Activated T-helper 2 cell treated with anti-CD3 and anti-CD28 coated beads, Interferon-gamma antibody, Interleukin-2, Interleukin-4, amounts not matched to agents 10 μg/mL and 5 μg/mL and 100 μg/mL, durations not matched to agents 14 hours and 24 hours and 36 hours (primary cell): ENCODE data around the gene ZBTB47. TPM values are rescaled to one million over a fixed set of nuclear protein-coding genes. Genes with fewer than 3 reads are reported as not detected.

ENCODE experiments used
- DNase-seq: peaks from one replicate; pipeline ENCODE4 v3.0.0; 2021; ENCODE audit warnings: low spot score
- H3K27ac Mint-ChIP-seq: one replicate; pipeline ENCODE4 v1.8.0; 2021; ENCODE audit warnings: mixed read lengths
- H3K27me3 Mint-ChIP-seq: one replicate; pipeline ENCODE4 v1.8.0; 2021; ENCODE audit warnings: low read depth, mixed read lengths
- H3K36me3 Mint-ChIP-seq: one replicate; pipeline ENCODE4 v1.8.0; 2021; ENCODE audit warnings: low read depth, mixed read lengths
- H3K4me1 Mint-ChIP-seq: one replicate; pipeline ENCODE4 v1.8.0; 2021; ENCODE audit warnings: low read depth, mixed read lengths
- H3K4me3 Mint-ChIP-seq: one replicate; pipeline ENCODE4 v1.8.0; 2021; ENCODE audit warnings: low read depth, mild to moderate bottlenecking, moderate library complexity, mixed read lengths
- H3K9me3 Mint-ChIP-seq: one replicate; pipeline ENCODE4 v1.8.0; 2021; ENCODE audit warnings: mixed read lengths
- intact Hi-C: fragments of 100-400 bp; cut with micrococcal nuclease; formaldehyde crosslinking; loops from one replicate; pipeline ENCODE4 v1.15.1; 2023
- total RNA-seq: library from RNA; stranded (reverse); gene quantifications from 2 replicates; pipeline ENCODE4 v1.2.3, GENCODE V29; 2022

The ZBTB47 gene
- total RNA-seq, 1 donor from 2014 or later, result 0.16 TPM

DNA sequence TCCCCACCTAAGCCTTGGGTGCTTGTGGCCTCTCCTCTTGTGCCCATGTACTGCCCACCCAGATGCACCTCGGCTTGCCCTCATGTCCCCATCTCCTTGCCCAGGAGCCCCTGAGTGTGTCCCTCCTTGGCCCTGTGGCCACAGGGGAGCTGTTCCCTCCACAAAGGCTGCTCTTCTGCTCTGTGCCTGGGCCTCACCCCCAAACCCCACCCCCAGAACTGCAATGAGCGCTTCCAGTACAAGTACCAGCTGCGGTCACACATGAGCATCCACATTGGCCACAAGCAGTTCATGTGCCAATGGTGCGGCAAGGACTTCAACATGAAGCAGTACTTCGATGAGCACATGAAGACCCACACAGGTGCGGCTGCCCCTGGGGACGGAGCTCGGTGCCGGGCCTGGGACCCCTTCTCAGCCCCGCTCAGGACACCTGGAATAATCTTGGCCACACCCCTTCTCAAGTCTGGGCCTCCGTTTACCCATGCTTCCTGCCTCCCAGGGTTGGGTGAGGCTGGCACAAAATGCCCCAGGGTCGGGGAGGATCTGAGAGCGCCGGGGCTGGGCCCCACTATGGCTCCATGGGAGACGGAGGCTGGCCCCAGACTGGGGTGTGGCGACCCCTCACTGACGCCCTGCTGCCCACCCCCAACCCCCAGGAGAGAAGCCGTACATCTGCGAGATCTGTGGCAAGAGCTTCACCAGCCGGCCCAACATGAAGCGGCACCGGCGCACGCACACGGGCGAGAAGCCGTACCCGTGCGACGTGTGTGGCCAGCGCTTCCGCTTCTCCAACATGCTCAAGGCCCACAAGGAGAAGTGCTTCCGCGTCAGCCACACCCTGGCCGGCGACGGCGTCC, 10.3 kb downstream of the ZBTB47 start:
- Mint-ChIP-seq H3K27ac (no peak overlapping the region), H3K4me3 (no peak overlapping the region), H3K4me1 (no peaks in the 10 kb centered on the region), H3K27me3 (no peaks in the 10 kb centered on the region), H3K9me3 (peaks cover 2% of the 10 kb centered on the region), H3K36me3 (no peaks in the 10 kb centered on the region)
- intact Hi-C loops, result loop anchor here (5.0 kb wide), 1 partner anchor 78 kb away; no protein-coding TSS in a partner anchor
- no peak for DNase-seq

DNA sequence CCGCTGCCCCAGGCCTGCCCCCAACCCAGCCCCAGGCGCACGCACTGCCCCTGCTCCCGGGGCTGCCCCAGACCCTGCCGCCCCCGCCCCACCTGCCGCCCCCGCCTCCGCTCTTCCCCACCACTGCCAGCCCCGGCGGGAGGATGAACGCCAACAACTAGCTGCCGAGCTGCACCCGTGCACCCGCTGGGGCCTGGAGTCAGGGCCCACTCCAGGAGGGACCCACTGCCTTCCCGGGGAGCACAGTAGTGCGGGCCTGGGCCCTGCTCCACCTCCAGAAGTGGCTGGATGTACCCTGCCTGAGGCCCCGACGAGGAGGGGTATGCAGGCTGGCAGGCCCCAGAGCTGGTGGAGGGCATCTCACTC, 10.9 kb downstream of the ZBTB47 start:
- Mint-ChIP-seq H3K36me3 (no peaks in the 10 kb centered on the region), H3K4me3 (no peak overlapping the region), H3K4me1 (no peaks in the 10 kb centered on the region), H3K27ac (no peak overlapping the region), H3K27me3 (peaks cover 2% of the 10 kb centered on the region), H3K9me3 (peaks cover 4% of the 10 kb centered on the region)
- DNase-seq, result no peak
- intact Hi-C loops, result loop anchor here (5.0 kb wide), 1 partner anchor 78 kb away; no protein-coding TSS in a partner anchor

DNA sequence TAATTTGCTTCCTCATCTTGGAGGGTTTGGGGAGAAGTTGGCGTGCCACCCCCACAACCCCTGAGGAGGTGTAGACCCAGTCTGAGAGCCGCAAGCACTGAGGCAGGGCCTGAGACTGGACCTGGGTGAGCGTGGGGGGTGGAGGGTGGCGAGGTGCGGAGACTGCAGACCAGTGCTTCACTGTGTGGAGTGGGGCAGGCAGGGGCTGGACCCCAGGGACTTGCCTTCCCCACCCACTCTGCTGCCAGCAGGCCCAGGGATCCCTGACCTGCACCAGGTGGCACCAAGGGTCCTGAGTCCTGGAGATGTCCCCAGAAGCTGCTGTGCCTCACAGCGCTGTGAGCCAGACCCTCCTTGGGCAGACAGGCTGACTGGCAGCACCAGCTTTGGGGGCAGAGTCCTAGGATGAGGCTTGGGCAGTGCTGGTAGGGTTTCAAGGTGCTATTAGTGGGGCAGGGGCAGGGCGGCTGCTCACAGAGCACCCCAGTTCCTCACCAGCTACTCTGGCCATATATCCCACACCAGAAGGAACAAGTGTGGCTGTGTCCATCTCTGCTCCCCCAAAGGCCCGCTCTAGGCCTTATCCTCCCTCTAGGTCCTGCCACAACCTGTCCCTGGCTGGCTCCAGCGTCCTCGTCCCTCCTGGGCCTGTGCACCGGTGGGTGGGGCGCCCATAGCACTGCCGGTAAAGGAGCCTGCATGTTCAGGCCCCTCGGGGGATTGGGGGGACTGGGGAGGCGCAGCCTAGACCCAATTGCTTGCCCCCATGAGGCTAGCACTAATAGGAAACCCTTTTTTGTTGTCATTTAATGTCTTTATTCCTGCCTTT, 11.8 kb downstream of the ZBTB47 start:
- Mint-ChIP-seq H3K4me1 (no peaks in the 10 kb centered on the region), H3K27me3 (peaks cover 2% of the 10 kb centered on the region), H3K4me3 (no peak overlapping the region), H3K27ac (no peak overlapping the region), H3K9me3 (peaks cover 4% of the 10 kb centered on the region), H3K36me3 (no peaks in the 10 kb centered on the region)
- DNase-seq, result no peak
- intact Hi-C loops, result no loop called here

DNA sequence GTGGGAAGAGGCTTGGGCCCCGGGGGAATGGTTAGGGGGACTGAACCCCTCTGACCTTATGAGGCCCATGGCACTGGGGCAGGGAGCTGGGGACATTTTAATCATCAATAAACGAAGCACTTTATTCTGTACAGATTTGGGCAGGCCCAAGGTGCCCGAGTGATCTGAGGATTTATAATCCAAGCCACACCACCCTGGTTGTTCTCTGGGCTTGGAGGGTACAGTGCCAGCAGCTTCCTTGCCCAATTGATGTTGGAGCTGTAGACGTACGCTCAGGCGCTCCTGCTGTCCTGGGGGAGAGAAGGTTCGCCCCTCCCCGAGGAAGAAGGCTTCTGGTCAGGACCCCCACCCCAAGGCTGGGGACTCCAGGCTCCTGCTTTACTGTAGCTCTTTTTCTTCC, 12.5 kb downstream of the ZBTB47 start:
- Mint-ChIP-seq H3K9me3 (peaks cover 4% of the 10 kb centered on the region), H3K27me3 (peaks cover 2% of the 10 kb centered on the region), H3K27ac (no peak overlapping the region), H3K4me1 (no peaks in the 10 kb centered on the region), H3K4me3 (no peak overlapping the region), H3K36me3 (no peaks in the 10 kb centered on the region)
- intact Hi-C loops, result no loop called here
- no peak for DNase-seq

DNA sequence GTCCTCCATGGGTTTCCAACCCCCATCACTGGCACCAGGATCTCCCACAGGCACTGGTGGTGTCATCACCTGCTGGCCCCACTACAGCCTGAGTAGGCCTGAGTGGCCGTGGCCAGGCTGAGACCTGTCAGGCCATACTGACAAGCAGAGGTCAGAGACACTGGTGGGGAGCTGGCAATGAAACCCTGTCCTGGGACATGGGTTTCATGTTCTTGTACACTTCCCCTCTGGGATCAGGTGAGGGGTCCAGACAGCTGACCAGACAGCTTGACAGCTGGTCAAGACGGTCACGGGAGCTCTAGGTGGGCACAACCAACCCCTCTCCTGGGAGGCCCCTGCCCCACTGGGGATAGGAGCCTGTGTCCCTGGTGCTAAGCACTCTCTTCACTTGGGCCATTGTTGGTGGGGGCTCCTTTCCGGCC, 13.1 kb downstream of the ZBTB47 start:
- peaks cover 2% of the 10 kb centered on the region for H3K27me3 Mint-ChIP-seq
- no peaks in the 10 kb centered on the region for H3K4me1 Mint-ChIP-seq
- no peak for DNase-seq
- no peak overlapping the region for H3K27ac Mint-ChIP-seq
- H3K4me3 Mint-ChIP-seq, result no peak overlapping the region
- H3K36me3 Mint-ChIP-seq, result no peaks in the 10 kb centered on the region
- peaks cover 4% of the 10 kb centered on the region for H3K9me3 Mint-ChIP-seq
- intact Hi-C loops, result no loop called here

DNA sequence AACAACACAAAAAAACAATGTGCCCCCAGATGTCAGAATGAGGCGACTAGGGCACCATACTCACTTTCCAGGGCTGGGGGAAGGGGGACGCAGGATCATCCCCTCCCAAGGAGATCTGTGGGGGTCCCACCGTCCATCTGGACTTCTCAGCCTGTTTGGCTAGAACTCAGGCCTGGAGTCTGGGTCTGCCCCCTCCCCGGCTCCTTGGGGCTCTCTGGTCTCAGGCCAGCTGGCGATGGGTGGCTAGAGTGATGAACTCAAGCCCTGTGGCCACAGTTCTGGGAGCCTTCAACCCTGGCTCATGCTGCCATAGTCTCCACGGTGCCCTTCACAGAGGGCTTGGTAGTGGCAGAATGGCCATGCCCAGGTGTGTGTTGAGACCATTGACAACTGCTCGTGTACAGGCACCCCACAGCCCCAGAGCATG, 13.6 kb downstream of the ZBTB47 start:
- Mint-ChIP-seq H3K36me3 (no peaks in the 10 kb centered on the region), H3K4me1 (no peaks in the 10 kb centered on the region), H3K4me3 (no peak overlapping the region), H3K9me3 (peaks cover 4% of the 10 kb centered on the region), H3K27ac (no peak overlapping the region), H3K27me3 (peaks cover 2% of the 10 kb centered on the region)
- intact Hi-C loops, result no loop called here
- DNase-seq, result no peak

DNA sequence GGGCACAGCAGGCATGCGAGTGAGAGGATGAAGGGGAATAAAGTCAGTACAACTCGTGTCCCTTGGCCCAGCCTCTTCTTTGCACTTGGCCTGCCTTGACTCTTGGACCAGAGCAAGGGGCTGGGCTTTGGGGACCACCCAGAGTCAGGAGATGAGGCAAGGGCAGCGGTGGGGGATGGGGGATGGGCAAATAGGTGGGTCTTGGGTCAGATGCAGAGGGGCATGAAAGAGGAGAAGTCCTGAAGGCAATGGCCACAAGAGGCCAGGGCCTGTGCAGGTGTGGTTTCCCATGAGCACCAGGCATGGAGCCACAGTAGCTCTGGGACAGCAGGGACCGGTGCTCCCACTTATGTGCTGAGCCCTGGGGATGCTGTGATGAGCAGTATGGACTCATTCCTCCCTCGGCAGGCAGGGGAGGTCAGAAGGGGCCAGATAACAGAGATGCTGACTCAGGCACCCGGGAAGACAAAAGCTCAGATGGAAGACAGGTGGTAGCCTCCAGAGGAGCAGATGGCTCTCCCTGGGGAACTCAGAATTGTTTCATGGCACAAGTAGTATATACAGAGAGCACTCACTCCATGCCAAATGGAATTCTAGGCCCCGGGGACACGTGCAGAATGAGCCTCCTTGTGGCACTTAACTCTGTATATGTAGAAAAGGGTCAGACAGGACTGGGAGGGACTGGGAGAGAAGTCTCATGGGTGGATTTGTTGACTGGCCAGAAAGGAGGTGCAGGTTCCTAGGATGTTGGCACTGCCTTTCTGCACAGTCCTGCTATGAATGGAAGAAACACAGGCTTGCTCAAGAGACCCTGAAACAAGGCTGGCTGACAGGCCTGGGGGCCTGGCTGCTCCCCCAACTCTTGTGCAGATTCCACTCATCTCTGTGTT, 14.3 kb downstream of the ZBTB47 start:
- H3K36me3 Mint-ChIP-seq, result no peaks in the 10 kb centered on the region
- H3K4me1 Mint-ChIP-seq, result no peaks in the 10 kb centered on the region
- no peak overlapping the region for H3K27ac Mint-ChIP-seq
- intact Hi-C loops, result no loop called here
- no peak for DNase-seq
- H3K27me3 Mint-ChIP-seq, result peaks cover 3% of the 10 kb centered on the region
- peaks cover 4% of the 10 kb centered on the region for H3K9me3 Mint-ChIP-seq
- no peak overlapping the region for H3K4me3 Mint-ChIP-seq

DNA sequence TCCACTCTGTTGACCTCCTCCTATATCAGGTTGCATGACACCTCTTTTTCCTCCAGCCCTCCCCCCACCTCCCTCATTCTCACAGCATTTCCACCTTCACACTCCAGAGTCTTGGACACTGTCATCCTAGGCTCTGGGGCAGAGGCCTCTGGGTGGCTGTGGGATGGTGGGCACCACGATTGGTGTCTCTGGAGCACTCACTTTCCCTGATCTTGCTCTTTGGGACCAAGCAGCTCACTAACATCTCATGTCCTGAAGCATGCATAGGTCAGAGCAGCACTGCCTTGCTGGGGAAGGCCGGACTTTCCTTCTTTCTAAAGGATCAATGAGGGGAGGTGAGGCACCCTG, 14.9 kb downstream of the ZBTB47 start:
- no peaks in the 10 kb centered on the region for H3K4me1 Mint-ChIP-seq
- H3K27ac Mint-ChIP-seq, result no peak overlapping the region
- intact Hi-C loops, result no loop called here
- no peak for DNase-seq
- no peaks in the 10 kb centered on the region for H3K36me3 Mint-ChIP-seq
- peaks cover 4% of the 10 kb centered on the region for H3K9me3 Mint-ChIP-seq
- H3K4me3 Mint-ChIP-seq, result no peak overlapping the region
- peaks cover 3% of the 10 kb centered on the region for H3K27me3 Mint-ChIP-seq

DNA sequence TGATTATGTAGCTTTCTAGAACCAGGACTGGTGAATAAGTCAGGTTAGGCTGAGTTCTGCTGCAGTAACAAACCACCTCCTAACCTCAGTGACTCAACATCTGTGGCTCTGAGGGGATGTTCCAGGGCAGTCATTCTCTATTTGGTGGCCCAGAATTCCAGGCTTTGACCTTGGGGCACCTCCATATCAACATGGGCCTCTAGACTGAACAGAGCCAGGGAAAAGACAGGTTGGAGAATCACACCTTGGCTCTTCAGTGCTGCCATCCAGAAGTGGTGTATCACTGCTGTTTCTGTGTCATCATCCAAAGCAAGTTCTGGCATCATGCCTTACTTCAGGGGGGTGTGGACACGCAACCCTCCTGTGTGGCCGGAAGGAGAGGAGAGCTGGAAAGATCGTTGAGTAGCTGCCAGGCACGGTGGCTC, 15.3 kb downstream of the ZBTB47 start:
- H3K27me3 Mint-ChIP-seq, result peaks cover 5% of the 10 kb centered on the region
- intact Hi-C loops, result no loop called here
- no peak for DNase-seq
- H3K4me3 Mint-ChIP-seq, result no peak overlapping the region
- H3K9me3 Mint-ChIP-seq, result peaks cover 4% of the 10 kb centered on the region
- no peak overlapping the region for H3K27ac Mint-ChIP-seq
- H3K36me3 Mint-ChIP-seq, result no peaks in the 10 kb centered on the region
- no peaks in the 10 kb centered on the region for H3K4me1 Mint-ChIP-seq

DNA sequence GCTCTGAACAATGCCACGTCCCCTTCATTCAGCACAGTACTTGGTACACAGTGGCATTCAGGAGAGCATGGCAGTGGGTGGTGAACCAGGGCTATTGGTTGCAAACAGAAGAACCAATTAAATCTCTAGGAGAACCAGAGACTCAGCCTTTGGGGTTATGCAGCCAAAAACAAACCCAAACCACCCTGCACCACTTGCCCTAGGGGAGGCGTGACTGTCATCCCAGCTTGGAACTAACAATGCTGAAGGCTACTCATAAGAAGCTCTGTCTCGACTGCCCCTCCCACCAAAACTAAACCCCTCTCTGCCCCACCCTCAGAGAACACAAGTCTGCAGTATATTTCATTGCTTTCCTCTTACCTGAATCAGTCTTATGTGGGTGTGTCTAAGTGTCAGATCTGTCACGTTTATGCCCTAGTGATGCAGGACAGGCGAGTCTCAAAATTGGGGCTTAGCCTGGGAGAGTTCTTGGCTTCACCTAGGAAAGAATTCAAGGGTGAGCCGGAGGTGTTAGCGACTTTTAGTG, 16.6 kb downstream of the ZBTB47 start:
- Mint-ChIP-seq H3K27me3 (peaks cover 6% of the 10 kb centered on the region), H3K27ac (no peak overlapping the region), H3K9me3 (peaks cover 4% of the 10 kb centered on the region), H3K4me3 (no peak overlapping the region), H3K4me1 (no peaks in the 10 kb centered on the region), H3K36me3 (no peaks in the 10 kb centered on the region)
- intact Hi-C loops, result no loop called here
- no peak for DNase-seq

DNA sequence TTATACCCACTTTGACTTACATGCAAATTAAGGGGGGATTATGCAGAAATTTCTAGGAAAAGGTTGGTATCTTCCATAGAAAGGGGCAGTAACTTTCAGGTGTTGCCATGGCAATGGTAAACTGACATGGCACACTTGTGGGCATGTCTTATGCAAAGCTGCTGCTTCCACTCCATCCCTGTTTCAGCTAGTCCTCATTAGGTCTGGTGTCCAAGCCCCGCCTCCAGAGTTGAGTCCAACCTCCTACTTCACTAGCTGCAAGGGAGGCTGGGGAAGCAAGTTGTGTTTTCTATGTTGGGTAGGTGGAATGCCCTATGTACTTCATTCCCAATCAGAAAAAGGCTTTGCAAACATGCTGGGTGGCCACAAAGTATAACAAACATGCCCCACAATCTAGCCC, 17.2 kb downstream of the ZBTB47 start:
- Mint-ChIP-seq H3K4me1 (no peaks in the 10 kb centered on the region), H3K9me3 (peaks cover 4% of the 10 kb centered on the region), H3K4me3 (no peak overlapping the region), H3K27ac (no peak overlapping the region), H3K27me3 (peaks cover 6% of the 10 kb centered on the region), H3K36me3 (no peaks in the 10 kb centered on the region)
- intact Hi-C loops, result no loop called here
- no peak for DNase-seq

DNA sequence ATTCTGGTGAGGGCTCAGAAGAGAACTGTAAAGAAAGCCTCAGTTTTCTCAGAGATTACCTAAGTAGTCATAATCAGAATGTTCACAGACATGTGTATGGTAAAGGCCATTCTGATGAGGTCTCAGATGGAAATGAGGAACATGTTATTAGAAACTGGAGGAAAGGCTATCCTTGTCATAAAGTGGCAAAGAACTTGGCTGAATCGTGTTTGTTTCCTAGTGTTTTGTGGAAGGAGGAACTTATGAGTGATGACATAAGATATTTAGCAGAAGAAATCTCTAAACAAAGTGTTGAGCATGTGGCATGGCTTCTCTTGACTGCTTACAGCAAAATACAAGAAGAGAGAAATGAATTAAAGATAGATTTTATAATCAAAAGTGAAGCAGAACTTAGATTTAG, 19.0 kb downstream of the ZBTB47 start:
- intact Hi-C loops, result no loop called here

More for the DNA sequence above, 19.0 kb downstream of the ZBTB47 start:
- DNase-seq, result no peak
- H3K36me3 Mint-ChIP-seq, result no peaks in the 10 kb centered on the region
- no peaks in the 10 kb centered on the region for H3K4me1 Mint-ChIP-seq
- peaks cover 13% of the 10 kb centered on the region for H3K9me3 Mint-ChIP-seq
- H3K27ac Mint-ChIP-seq, result no peak overlapping the region
- H3K4me3 Mint-ChIP-seq, result no peak overlapping the region
- H3K27me3 Mint-ChIP-seq, result peaks cover 6% of the 10 kb centered on the region
